Activated T-helper 1 cell treated with Interleukin-2 at 50 U/mL for 16 hours (primary cell): ENCODE measurements around the gene ADAMTS20.

Source experiments
- DNase-seq: peaks from one replicate; pipeline ENCODE4 v3.0.0-alpha.2; 2020; ENCODE audit warnings: low read depth

ADAMTS20 gene

GRCh38 chr12:43312991-43313505 lies 239.0 kb downstream of the ADAMTS20 start:
- no peak for DNase-seq

- no peak for DNase-seq
Observed at GRCh38 chr12:43310596-43310995, 241.4 kb downstream of the ADAMTS20 start.

- no peak for DNase-seq
Observed at GRCh38 chr12:43309959-43310358, 242.0 kb downstream of the ADAMTS20 start.

GRCh38 chr12:43308776-43309175 lies 243.2 kb downstream of the ADAMTS20 start:
- DNase-seq: no peak

GRCh38 chr12:43307126-43307525 lies 244.9 kb downstream of the ADAMTS20 start:
- no peak for DNase-seq

GRCh38 chr12:43306066-43306465 lies 245.9 kb downstream of the ADAMTS20 start:
- DNase-seq: no peak

- DNase-seq: no peak
Observed at GRCh38 chr12:43305065-43305464, 246.9 kb downstream of the ADAMTS20 start.
